Embryonic facial prominence (tissue), 1 donor: ENCODE data around the gene TOR1A.
A peak's percentile ranks its signal among the peaks of the same experiment; 100 is the strongest.

Experiments used
- DNase-seq: peaks from one replicate; pipeline ENCODE4 v3.0.0-alpha.2; 2016; ENCODE audit errors: extremely low spot score

Gene TOR1A

DNA sequence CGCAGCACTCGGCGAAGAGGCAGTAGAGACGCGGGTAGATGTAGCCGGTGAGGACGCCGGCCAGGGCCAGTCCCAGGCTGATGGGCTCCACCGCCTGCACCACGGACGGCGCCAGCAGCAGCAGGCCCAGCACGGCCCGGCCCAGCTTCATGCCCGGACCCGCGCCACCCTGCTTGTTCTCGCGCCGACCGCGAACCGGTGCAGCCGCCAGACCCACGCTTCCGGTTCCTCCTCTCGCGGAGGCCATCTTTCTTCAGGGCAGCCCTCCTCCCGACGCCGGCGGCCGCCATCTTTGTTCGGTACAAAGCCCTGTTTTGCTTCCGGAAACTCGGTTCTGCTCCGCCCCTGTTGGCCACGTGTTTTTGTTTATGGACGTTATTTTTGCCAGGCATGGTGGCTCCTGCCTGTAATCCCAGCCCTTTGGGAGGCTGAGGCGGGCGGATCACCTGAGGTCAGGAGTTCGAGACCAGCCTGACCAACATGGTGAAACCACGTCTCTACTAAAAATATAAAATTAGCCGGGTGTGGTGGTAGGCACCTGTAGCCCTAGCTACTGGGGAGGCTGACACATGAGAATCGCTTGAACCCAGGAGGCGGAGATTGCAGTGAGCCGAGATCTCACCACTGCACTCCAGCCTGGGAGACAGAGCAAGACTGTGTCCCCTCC lies at the start of gene TOR1A:
TSS of gene TOR1A (minus strand) at position 202 of the 667 bp plus-strand sequence. CDS start at position 151, 51 bp downstream.
- DNase-seq: peak; percentile 91

DNA sequence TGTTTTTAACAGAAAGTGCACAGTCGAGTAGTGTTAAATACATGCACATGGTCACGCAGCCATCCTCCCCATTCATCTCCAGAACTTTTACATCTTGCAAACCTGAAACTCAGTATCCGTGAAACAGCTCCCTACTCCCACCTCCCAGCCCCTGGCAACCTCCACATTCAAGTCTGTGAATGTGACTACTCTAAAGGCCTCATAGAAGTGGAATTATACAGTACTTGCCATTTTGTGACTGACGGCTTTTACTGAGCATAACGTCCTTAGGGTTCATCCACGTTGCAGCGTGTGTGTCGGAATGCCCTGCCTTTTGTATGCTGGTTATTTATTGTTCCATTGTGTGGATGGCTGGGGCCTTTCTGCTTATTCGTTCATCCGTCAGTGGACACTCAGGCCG lies 47.1 kb upstream of the TOR1A start:
- no peak for DNase-seq

DNA sequence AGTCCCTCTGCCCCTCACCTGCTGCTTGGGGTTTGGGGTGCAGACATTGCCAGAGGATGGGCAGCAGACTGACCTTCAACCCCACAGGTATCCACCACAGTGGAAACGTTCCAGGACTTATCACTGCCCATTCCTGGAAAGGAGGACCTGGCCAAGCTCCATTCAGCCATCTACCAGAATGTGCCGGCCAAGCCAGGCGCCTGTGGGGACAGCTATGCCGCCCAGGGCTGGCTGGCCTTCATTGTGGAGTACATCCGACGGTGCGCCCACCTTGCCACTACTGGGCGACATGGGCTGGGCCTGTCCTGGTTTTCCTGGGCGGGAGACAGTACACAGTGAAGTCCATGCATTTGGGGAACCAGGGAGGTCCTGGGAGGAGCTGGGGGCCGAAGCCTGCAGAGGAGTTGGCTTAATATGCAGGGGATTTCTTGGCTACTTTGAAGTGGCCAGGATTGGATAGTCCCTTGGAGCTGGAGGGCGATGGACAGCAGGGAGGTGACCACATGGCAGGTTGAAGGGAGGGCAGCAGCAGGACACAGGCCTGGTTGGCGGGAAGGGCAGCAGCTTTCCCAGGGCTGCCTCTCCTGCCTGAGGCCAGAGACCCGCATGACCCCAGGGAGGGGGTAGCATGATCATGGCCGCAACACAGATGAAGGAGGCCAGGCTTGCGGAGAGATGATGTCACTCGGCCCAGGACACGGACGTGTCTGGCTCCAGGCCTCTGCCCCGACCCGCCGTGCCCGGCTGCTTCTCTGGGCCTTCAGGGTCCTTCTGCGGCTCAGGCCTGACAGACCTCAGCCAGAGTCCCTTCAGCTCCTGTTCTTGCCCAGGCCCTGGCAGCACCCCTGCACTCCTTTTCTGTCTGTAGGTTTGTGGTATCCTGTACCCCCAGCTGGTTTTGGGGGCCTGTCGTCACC lies 45.9 kb upstream of the TOR1A start:
- no peak for DNase-seq

DNA sequence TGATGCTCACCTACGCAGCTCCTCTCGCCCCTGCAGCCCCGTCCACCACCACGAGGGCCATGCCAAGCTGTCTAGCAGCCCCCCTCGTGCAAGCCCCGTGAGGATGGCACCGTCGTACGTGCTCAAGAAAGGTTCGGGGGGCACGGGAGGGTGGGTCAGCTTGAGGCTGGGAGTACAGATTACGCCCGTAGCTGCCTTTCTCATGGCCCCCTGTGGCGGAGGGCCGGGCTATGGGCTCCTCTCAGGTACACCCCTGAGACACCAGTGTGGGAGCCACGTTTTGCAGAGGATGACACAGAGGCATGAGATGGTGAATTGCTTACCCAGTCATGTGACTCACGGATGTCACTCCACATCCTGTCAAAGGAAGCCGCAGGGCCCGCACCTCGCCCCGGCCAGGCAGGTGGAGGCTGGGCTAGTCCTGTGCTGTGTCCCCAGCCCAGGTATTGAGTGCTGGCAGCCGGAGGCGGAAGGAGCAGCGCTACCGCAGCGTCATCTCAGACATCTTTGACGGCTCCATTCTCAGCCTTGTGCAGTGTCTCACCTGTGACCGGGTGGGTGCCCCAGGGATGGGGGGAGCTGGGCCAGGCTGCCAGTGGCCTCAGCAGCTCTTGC lies 45.0 kb upstream of the TOR1A start:
- no peak for DNase-seq

DNA sequence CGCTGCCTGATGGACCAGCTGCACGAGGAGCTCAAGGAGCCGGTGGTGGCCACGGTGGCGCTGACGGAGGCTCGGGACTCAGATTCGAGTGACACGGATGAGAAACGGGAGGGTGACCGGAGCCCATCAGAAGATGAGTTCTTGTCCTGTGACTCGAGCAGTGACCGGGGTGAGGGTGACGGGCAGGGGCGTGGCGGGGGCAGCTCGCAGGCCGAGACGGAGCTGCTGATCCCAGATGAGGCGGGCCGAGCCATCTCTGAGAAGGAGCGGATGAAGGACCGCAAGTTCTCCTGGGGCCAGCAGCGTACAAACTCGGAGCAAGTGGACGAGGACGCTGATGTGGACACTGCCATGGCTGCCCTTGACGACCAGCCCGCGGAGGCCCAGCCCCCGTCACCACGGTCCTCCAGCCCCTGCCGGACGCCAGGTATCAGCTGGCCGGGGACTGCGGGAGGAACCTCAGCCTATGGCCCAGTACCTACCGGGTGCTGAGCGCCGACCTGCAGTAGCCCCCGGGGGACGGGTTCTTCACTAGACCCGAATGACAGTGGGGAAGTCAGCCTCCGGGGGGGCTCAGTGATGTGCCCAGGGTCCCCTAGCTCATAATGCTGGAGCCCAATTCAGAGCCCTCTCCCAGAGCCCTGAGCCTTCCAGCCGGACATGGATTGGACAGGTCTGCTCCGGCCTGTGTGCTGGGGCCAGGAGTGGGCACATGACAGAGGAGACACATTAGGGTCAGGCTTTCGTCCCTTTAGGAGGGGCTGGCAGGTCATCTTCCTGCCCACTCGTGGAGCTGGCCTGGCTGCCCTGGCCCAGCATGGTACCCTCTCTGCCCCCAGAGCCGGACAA lies 44.3 kb upstream of the TOR1A start:
- DNase-seq: no peak

GRCh38 chr9:129867136-129868022 lies 43.4 kb upstream of the TOR1A start:
- DNase-seq: no peak

DNA sequence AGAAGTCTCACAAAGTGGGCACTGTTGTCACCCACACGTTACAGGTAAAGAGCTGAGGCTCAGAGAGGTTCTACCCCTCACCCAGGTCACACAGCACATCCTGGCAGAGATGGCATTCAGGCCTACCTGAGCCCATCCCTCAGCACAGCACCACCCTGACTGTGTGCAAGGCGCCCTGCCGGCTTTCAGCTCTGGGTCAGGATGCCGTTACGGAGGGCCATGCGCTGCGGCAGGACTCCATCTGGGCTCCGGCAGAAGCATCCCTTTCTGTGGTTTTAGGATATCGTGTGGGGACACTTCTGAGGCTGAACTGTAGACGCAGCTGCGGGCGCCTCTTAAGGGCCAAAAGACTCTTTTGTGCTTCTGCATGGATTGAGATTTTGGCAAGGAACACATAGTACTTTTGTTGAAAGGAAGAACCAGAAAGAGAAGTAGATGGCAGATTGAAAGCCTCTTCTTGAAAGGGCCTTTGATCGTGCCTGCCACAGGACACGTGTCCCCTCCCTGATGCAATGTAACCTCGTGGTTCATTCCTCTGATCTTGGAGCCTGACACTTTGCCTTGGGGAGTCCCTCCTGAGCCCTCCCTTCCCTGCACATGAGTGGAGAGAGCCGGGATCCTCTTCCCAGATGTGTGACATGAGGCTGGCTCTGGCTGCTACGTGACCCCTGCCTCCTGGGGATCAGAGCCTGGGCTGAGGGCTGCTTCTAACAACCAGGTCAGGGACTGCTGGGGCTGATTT lies 42.6 kb upstream of the TOR1A start:
- DNase-seq: no peak

GRCh38 chr9:129865668-129866320 lies 41.9 kb upstream of the TOR1A start:
- DNase-seq: no peak

DNA sequence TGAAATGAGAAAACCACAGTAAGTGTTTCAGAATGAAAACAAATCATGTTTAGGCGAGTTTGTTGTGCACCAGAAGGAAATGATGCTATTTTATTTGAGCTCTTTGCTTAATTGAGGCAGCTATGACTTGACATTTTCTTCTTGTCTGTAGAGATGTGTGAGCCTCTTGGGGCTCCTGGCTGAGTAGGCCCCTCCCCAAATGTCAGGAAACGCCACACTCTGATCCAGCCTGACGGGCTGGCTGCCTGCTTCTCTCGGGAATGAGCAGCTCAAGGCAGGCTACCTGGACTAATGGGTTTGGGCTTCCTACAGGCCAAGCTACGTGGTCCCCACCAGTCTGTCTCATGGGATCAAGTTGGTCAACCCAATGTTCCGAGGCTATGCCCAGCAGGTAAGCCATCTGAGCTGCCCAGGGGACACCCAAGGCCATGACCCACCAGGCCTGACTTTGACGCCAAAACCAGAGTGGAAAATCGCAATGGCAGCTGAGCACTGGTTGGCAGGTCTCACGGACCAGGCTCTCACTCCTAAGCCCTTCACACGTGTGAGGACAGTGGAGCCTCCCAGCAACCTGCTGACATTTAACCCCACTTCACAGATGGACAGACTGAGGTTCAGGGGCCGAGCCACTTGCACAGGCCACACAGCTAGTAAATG lies 41.2 kb upstream of the TOR1A start:
- no peak for DNase-seq

GRCh38 chr9:129863059-129863690 lies 39.2 kb upstream of the TOR1A start:
- no peak for DNase-seq

GRCh38 chr9:129861447-129861827 lies 37.5 kb upstream of the TOR1A start:
- DNase-seq: no peak

- DNase-seq: no peak
Measured at GRCh38 chr9:129860653-129861446, 36.9 kb upstream of the TOR1A start.

DNA sequence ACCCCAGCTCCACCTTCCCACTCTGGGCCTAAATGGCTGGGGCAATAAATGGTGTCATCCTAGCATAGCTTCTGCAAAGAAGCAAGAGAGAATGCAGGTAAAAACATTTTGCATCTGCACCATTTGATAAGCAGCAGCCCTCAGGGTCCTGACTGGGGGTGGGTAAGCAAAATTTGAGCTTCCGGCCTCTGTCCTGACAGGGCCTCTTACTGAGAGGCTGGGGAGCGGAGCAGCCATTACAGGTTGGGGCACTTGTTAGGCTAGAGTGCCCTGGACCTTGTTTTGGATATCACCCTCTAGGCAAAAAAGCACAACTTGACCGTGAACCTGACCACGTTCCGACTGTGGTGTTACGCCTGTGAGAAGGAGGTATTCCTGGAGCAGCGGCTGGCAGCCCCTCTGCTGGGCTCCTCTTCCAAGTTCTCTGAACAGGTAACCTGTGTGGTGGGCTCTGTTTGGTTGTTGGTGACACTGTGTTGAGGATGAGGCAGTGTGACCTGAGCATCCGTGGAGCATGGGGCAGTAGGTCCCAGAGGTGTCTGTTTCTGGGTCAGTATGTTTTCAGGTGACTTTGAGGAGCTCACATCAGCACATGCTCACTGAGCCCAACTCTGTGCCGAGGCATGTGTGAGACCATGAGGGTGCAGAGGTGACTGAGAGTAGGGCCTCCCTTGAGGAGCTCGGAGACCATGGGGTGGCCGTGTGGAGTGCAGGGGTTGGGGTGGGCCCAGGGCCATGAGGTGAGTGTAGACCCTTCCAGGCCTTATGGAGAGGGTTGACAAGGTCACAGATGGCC lies 34.4 kb upstream of the TOR1A start:
- no peak for DNase-seq

DNA sequence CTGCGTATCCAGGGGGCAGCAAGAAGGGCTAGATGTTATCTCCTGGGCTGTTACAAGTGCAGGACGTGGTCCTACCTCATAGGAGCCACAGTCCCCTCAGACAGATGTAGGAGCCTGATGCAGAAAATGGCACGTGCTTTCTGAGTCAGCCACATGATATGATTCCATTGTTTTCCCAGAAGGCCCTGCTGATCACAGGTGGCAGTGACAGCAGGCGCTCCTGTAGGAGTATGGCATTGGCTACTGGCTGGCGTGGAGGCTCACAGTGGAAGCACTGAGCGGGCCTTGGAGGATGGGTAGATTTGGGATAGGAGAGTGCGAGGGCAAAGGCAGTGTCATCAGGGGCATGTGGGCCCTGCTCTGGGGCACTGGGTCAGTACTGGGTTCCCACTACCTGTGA lies 33.3 kb upstream of the TOR1A start:
- DNase-seq: no peak

GRCh38 chr9:129854588-129855110 lies 30.7 kb upstream of the TOR1A start:
- DNase-seq: no peak

- no peak for DNase-seq
Measured at GRCh38 chr9:129853614-129854013, 29.7 kb upstream of the TOR1A start.

- DNase-seq: no peak
Measured at GRCh38 chr9:129852579-129852978, 28.6 kb upstream of the TOR1A start.
